Glomerular endothelial cell (primary cell): ENCODE data around the gene LDB3. TPM values are rescaled to one million over a fixed set of nuclear protein-coding genes. Genes with fewer than 3 reads are reported as not detected.

Experiments
- DNase-seq: peaks from one replicate; pipeline ENCODE4 v3.0.0-alpha.2; 2011; ENCODE audit warnings: low read depth, low spot score; ENCODE audit errors: extremely low read depth
- total RNA-seq: library from RNA; depleted of rRNA; stranded (reverse); fragments of >200 nt; gene quantifications from 2 replicates; pipeline ENCODE4 v1.2.3, GENCODE V29; 2015

Gene LDB3
- total RNA-seq, 1 donor from 2014 or later: not detected

DNA sequence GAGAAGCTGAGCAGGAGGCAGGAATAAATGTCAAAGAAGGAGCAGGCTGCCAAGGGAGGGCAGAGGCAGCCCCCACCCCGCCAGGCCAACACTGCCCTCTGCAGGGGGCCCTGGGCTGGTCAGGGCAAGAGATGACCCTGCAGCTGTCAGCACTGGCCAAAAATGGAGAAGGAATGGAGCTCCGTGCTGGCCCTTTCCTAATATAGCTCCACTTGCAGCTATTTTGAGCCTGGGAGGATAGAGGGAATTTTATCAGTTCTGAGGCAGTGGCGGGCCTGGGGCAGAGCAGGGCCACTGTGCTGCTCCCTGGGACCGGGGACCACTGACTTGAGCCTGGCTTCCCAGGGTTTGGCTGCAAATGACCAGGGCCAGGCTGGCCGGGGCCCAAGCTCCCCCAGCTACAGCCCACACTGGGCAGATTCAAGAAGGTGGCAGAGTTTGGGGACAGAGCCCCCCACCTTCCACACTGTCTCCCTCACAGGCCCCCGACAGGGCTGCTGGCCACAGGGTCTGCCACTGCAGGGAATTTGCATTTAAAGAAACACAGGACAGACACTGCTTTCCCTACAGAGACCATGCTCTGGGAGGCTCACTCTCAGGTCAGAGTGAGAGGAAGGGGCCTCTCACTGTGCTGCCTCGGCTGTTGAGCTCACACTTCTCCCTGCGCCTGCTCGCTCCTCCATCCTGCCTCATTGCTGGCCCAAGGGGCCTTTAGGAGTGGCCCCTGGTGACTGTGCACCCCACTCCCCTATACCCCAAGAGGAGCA is 16.2 kb downstream of the LDB3 start:
- no peak for DNase-seq

DNA sequence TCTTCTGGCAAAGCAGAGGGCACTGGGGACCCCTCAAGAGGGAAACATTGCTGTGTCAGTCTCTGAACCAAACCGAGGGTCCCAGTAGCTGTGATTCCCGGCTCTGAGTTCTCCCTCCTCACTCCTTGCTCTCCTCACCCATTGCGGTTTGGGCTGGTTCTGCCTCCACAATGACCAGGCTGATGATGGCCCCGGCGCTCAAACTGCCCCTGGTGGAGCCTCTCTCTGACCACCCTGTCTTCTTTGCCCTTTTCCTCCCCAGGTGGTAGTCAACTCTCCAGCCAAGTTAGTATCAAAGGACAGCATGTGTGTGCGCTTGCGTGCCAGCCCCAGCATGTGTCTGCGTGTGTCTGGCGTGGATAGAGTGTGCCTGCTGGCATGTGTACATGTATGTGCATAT is 17.1 kb downstream of the LDB3 start:
- DNase-seq: no peak

- DNase-seq: no peak
Observed at GRCh38 chr10:86685893-86686632, 17.8 kb downstream of the LDB3 start.

- no peak for DNase-seq
Observed at GRCh38 chr10:86686972-86687371, 18.7 kb downstream of the LDB3 start.

DNA sequence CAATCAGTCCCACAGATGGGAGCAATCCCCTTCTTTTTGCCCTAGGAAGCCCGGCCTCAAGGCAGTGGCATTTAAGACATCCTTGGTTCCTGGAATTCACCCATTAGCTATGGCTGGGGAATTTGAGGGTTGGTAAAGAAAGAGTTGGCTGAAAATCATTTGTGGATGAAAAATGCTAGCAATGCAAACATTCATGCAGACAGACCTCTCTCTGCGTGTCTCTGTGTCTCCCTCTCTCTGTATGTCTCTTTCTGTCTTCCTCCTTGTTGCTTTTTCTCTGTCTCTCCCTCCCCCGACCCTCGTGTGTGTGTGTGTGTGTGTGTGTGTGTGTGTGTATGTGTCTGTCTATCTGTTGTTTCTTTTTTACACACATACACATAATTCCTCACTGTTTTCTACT is 19.4 kb downstream of the LDB3 start:
- no peak for DNase-seq

DNA sequence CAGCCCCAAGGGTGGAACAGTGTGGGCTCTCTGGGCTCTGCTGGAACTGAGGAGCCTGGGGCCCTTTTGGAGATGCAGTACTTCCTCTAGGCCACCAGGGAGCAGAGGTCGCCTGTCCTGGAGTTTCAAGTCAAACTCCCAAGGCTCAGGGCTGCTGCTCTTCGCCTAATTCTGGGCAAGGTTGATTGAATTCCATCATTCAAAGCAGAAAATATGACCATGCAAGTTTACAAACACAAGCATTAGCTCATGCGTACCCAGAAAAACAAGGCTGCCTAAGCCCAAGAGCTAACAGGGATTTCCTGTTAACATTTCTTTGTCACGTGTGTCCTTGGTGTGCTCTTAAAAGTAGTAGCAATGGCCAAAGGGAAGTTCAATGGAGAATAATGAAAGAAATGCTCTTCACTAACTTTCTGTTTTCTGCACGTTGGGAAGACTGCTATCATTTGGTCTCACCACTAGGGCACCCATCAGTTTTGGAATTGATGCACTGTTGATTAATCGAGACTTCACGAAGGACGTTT is 20.1 kb downstream of the LDB3 start:
- peak; percentile 25 for DNase-seq

DNA sequence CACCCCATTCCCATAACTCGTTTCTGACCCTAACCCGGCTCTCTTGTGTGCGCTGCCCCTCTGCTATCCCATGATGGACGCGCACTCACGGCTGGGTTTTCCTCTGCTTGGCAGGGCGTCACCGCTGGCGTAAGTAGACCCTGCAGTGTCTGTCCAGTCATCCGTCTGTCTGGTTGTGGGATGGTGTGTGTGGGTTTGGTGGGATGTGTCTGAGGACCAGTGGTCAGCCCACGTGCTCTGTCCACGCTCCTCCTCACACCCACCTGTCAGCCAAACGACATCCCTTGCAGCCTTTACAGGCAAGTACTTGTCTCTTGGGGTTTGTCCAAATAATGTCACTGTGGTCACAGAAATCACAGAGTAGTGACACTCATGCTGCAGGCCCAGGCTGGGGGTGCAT is 20.8 kb downstream of the LDB3 start:
- DNase-seq: no peak

DNA sequence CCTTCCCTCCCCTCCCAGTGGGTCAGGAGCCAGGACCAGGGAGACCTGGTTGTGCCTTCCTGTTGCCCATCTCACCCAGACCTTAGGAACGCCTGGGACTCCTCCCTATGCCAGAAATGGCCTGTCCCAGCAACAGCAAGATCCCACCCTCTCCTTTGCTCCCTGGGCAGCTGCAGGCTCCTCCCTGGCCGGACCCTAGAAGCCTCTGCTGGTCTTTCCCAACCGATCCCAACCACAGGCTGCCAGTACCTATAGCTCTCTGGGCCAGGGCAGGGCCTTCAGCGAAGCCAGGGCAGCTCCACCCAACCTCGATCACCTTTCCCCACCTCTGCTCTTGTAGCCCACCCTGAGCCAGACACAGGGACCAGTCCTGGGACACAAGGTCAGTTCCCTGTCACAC is 21.9 kb downstream of the LDB3 start:
- DNase-seq: no peak

DNA sequence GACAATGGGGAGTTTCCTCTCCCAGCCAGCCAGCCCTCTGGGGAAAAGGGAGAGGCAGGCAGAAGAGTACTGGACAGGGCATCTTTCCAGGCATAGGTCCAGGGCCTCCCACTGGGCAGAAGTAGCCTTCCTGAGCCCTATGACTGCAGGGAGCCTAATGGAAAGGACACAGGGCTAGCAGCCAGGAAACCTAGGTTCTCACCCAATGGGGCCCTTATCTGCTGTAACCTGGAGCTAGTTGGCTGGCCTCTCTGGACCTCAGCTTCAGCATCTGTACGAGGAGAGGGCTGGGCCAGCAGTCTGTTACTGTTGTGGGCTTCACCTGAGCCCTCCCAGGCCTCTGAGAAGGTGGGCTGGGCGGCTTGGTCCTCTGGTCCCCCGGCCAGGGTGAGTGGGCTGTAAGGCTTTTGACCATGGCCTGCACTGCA is 22.4 kb downstream of the LDB3 start:
- no peak for DNase-seq

- DNase-seq: no peak
Observed at GRCh38 chr10:86691333-86692022, 23.2 kb downstream of the LDB3 start.

- DNase-seq: no peak
Observed at GRCh38 chr10:86692023-86692514, 23.8 kb downstream of the LDB3 start.

- no peak for DNase-seq
Observed at GRCh38 chr10:86692664-86693063, 24.4 kb downstream of the LDB3 start.

DNA sequence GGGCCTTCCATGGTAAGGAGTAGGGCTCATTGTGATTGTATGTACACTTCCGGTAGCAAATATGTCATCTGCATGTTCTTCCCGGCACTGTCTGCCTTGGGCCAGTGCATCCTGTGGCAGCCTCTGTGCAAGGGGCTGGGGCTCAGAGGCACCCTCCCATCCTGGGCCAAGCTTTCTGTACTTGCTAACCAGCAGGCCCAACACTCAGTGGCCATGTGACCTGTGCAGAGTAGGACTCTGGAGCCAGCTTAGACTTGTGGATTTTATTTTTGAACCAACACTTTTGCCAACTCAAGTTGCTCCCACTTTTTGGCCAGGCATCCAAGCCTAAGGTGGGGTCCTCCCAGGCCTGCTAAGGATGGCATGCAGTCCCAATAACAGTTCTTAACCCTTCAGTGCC is 25.0 kb downstream of the LDB3 start:
- no peak for DNase-seq

DNA sequence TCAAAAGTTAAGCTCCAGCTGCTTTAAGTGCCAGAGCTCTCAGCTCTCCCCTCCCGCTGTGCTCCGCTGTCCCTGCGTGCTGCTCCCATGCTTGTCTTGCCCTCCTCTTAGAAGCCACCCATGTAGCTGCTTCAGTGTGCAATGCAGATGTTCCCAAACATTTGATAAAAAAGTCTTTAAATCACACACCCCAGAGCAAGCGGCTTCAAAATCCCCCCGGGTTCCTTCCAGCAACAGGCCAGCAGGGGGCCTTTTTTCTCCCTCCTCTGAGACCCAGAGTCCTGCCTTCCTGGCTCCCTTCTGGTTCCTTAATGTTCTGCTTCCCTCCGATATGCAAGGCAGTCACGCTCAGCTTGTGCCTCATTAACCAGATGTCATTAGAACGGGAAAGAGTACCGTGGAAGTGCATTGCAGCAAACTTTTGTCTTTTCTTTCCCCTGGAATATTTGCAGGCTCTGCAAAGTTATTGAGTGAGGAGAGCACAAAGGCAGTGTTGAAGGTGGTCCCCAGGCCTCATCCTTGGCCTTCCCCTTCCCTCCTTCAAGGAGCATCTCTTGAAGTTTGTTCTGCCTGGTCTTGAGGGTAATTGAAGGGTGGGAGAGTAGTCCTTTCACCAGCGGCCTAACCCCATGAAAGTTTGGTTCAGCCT is 25.5 kb downstream of the LDB3 start:
- DNase-seq: no peak

- no peak for DNase-seq
Observed at GRCh38 chr10:86698207-86698940, 30.1 kb downstream of the LDB3 start.

DNA sequence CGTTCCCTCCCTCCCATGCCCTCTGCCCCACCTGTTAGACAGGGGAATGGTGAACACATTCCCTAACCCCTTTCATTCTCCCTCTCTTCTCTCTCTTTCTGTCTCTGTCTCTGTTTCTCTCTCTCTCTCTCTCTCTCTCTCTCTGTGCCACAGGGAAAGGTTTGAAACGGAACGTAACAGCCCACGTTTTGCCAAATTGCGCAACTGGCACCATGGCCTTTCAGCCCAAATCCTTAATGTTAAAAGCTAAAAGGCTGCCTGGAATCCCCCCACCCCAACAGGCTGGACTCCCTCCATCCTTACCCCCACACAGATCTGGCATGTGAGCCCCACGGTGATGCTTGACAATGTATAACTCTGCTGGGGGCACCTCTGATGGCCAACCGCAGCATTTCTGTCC is 30.8 kb downstream of the LDB3 start:
- DNase-seq: no peak

DNA sequence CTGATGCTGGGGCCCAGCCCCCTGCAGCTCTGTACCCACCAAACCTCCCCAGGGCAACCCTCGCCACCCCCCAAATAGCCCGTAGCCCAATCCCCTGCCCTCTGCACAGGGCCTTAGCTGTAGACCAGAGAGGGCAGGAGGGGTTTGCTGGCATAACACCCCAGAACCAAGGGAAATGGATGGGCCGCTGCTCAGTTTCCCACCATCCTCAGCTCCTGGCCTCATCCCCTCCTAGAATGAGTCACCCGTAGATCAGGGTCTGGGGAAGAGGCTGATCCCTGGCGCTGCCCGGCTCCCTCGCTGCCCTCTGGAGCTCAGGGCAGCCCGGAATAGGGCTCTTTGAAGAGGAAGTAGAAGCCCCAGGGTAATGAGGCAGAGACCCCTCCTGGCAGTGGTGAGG is 31.2 kb downstream of the LDB3 start:
- no peak for DNase-seq

DNA sequence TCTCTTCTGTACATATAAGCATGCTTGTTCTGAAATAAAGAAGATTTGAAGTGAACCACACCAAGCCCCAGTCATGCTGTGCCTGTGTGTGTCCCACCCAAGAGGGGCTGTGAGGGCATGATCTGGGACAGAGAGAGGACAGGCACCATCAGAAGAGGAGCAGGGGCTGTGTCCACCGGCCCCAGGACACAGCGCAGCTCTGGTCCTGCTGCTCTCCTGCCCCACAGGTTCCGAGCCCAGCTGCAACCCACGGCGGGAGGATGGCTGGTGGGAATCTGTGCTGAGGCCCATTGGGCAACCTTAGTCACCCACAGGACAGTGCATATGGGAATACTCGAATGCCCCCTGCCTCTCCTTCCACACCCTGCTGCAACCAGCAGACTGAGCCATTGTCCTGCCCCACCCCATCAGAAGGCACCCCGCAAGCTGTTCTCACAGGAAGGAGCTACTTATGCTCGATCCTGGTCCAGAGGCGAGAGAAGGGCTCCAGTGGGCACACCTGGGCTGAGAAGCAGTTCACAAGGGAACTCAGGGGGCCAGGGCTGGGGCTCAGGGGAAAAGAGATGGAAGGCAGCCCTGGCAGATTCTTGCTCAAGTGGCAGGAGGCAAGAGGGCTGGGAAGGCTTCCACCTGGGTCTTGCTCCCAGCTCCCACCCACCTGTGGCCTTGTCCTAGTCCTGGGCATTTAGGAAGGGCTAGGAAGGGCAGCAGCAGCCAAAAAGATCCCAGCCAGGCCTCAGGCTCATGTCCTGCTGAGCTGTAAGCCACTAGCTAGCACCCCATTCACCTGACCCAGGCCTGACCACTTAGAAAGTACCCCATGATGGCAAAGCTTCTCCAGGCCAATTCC is 31.9 kb downstream of the LDB3 start:
- no peak for DNase-seq
